Keratinocyte (primary cell): ENCODE data around the gene SCUBE3.

Experiments used
- EZH2 ChIP-seq: IDR thresholded peaks from one replicate; pipeline ENCODE4 v1.6.1; 2012; ENCODE audit warnings: inconsistent platforms, mild to moderate bottlenecking, low read length, moderate library complexity
- TF ChIP-seq, protein P1 (sequence below), 3 experiments: IDR thresholded peaks in 1 of 3; conservative IDR thresholded peaks in 1 of 3; optimal IDR thresholded peaks in 1 of 3; 2 replicates in 2 of 3; 3 replicates in 1 of 3; pipeline versions ENCODE3 to v1.5.1; 2011; ENCODE audit warnings: low read length in 3 of 3, mild to moderate bottlenecking in 3 of 3, moderate library complexity in 2 of 3, control low read depth in 1 of 3, inconsistent platforms in 1 of 3; ENCODE audit not compliant: insufficient read depth in 2 of 3; ENCODE audit errors: extremely low read depth in 1 of 3

DNA sequence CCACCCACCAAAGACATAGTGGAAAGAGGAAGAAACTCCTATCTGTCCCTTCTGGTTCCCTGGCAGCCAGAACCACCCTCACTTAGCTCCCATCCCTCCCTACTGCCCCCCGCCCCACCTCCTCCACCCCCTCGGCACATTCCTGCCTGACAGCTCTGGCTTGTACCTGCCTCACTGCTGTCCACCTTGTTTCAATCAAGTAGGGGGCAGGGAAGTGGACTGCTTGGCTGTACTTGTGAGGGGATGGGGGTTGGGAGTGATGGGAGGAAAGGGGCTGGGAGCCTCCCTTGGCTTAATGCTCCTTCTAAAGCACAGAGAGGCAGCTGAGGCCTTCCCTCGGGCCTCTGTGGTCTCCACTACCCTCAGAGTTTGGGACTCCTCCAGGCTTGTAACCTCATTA lies 23.7 kb downstream of the SCUBE3 start:
- TF ChIP-seq, protein P1, sequence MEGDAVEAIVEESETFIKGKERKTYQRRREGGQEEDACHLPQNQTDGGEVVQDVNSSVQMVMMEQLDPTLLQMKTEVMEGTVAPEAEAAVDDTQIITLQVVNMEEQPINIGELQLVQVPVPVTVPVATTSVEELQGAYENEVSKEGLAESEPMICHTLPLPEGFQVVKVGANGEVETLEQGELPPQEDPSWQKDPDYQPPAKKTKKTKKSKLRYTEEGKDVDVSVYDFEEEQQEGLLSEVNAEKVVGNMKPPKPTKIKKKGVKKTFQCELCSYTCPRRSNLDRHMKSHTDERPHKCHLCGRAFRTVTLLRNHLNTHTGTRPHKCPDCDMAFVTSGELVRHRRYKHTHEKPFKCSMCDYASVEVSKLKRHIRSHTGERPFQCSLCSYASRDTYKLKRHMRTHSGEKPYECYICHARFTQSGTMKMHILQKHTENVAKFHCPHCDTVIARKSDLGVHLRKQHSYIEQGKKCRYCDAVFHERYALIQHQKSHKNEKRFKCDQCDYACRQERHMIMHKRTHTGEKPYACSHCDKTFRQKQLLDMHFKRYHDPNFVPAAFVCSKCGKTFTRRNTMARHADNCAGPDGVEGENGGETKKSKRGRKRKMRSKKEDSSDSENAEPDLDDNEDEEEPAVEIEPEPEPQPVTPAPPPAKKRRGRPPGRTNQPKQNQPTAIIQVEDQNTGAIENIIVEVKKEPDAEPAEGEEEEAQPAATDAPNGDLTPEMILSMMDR (optimal IDR thresholded peaks at IDR 0.05 in 1 of 3, IDR thresholded peaks at IDR 0.05 in 1 of 3, conservative IDR thresholded peaks at IDR 0.05 in 1 of 3; ENCODE audit: extremely low read depth in 1 of 3, insufficient read depth in 2 of 3, low read length in 3 of 3) = no peak
- TF ChIP-seq EZH2 = no peak
